SIG-M5 (cell line): ENCODE measurements around the gene PCDH10.
"Not testable (repeated sequence)": the region's sequence is repeated elsewhere in the genome, so short reads cannot be mapped to it uniquely, and the experiment has no call there.

Experiments
- DNase-seq: peaks from one replicate; lab custom pipeline; 2025; lab: John Stamatoyannopoulos, UW

The PCDH10 gene

GRCh38 chr4:133150486-133151340 is 1.6 kb downstream of the PCDH10 start:
- DNase-seq = no peak

- DNase-seq = no peak
Measured at GRCh38 chr4:133151341-133151690, 2.2 kb downstream of the PCDH10 start.

GRCh38 chr4:133151691-133152329 is 2.7 kb downstream of the PCDH10 start:
- DNase-seq = no peak

GRCh38 chr4:133152330-133152821 is 3.3 kb downstream of the PCDH10 start:
- DNase-seq = no peak

GRCh38 chr4:133152831-133153481 is 3.9 kb downstream of the PCDH10 start:
- no peak for DNase-seq

GRCh38 chr4:133154725-133155124 is 5.6 kb downstream of the PCDH10 start:
- no peak for DNase-seq

GRCh38 chr4:133156096-133156495 is 7.0 kb downstream of the PCDH10 start:
- no peak for DNase-seq

GRCh38 chr4:133156556-133156955 is 7.5 kb downstream of the PCDH10 start:
- no peak for DNase-seq

GRCh38 chr4:133157460-133158160 is 8.5 kb downstream of the PCDH10 start:
- no peak for DNase-seq

- no peak for DNase-seq
Measured at GRCh38 chr4:133160853-133161252, 11.8 kb downstream of the PCDH10 start.

GRCh38 chr4:133161570-133162295 is 12.6 kb downstream of the PCDH10 start:
- no peak for DNase-seq

GRCh38 chr4:133162941-133163340 is 13.8 kb downstream of the PCDH10 start:
- no peak for DNase-seq

GRCh38 chr4:133178956-133179355 is 29.9 kb downstream of the PCDH10 start:
- no peak for DNase-seq

- no peak for DNase-seq
Measured at GRCh38 chr4:133186210-133186609, 37.1 kb downstream of the PCDH10 start.

- no peak for DNase-seq
Measured at GRCh38 chr4:133186845-133187244, 37.8 kb downstream of the PCDH10 start.

GRCh38 chr4:133188433-133189146 is 39.5 kb downstream of the PCDH10 start:
- DNase-seq = no peak

- no peak for DNase-seq
Measured at GRCh38 chr4:133189147-133189517, 40.0 kb downstream of the PCDH10 start.

- DNase-seq = no peak
Measured at GRCh38 chr4:133190098-133190497, 41.0 kb downstream of the PCDH10 start.

- DNase-seq = no peak
Measured at GRCh38 chr4:133208694-133209285, 59.7 kb downstream of the PCDH10 start.

- DNase-seq = no peak
Measured at GRCh38 chr4:133233922-133234321, 84.8 kb downstream of the PCDH10 start.

- DNase-seq = not testable (repeated sequence)
Measured at GRCh38 chr4:133240451-133240850, 91.4 kb downstream of the PCDH10 start.
